Heart left ventricle (tissue), 16 donors: Measurements from ENCODE around the gene CFAP91. TPM values are rescaled to one million over a fixed set of nuclear protein-coding genes. Genes with fewer than 3 reads are reported as not detected.

Source experiments
- ATAC-seq, 4 donors: fragments of 200-7000 bp; cut with Tn5 transposase; one replicate each; pipeline ENCODE4 v1.9.1; 2020 to 2022; ENCODE audit warnings: moderate library complexity in 4 of 4, mild to moderate bottlenecking in 3 of 4, moderate number of reproducible peaks in 1 of 4
- DNase-seq, 5 donors: peaks; one replicate each; pipeline ENCODE4 v3.0.0-alpha.2; 2020
- H3K27ac ChIP-seq, 12 donors: fragments of 200-600 bp; sonication (generic) in 4 of 12; one replicate each; pipeline versions ENCODE4 v1.5.0 to v1.8.0; 2016 to 2022; ENCODE audit warnings: mild to moderate bottlenecking in 2 of 12
- H3K27me3 ChIP-seq, 9 donors: fragments of 200-600 bp; sonication (generic) in 2 of 9; one replicate each; pipeline versions ENCODE4 v1.5.1 to v1.8.0; 2016 to 2022; ENCODE audit warnings: mild to moderate bottlenecking in 3 of 9
- H3K36me3 ChIP-seq, 9 donors: fragments of 200-600 bp; sonication (generic) in 2 of 9; one replicate each; pipeline versions ENCODE4 v1.5.0 to v1.8.0; 2018 to 2022; ENCODE audit warnings: mild to moderate bottlenecking in 2 of 9
- H3K4me1 ChIP-seq, 12 donors: fragments of 200-600 bp; sonication (generic) in 4 of 12; one replicate each; pipeline versions ENCODE4 v1.5.0 to v1.8.0; 2016 to 2022; ENCODE audit warnings: mild to moderate bottlenecking in 3 of 12
- H3K4me3 ChIP-seq, 12 donors: fragments of 200-600 bp; sonication (generic) in 4 of 12; one replicate each; pipeline versions ENCODE4 v1.5.0 to v1.8.0; 2017 to 2022; ENCODE audit warnings: mild to moderate bottlenecking in 9 of 12, moderate library complexity in 4 of 12
- H3K9me3 ChIP-seq, 12 donors: fragments of 200-600 bp; sonication (generic) in 4 of 12; one replicate each; pipeline versions ENCODE4 v1.5.0 to v1.8.0; 2016 to 2022; ENCODE audit warnings: mild to moderate bottlenecking in 1 of 12
- POLR2A ChIP-seq, 2 donors: fragments of 450-650 bp; IDR thresholded peaks; one replicate each; pipeline ENCODE4 v1.6.1; 2017; ENCODE audit warnings: antibody characterized with exemption in 2 of 2, mild to moderate bottlenecking in 2 of 2, moderate library complexity in 2 of 2
- WGBS, 4 donors: extraction: QIAGEN DNeasy Blood & Tissue Kit in 2 of 4; methylation state at CpG; one replicate each; pipeline versions ENCODE4 v1.1.5 to v1.1.7; 2013 to 2018; 5-methylcytosine and 5-hydroxymethylcytosine counted together
- intact Hi-C, 10 donors: fragments of 100-400 bp; cut with DNase I; formaldehyde crosslinking; loops; one replicate each; pipeline versions ENCODE4 v1.11.1 to v1.14.2; 2022
- polyA plus RNA-seq, 2 donors: library from polyadenylated mRNA; stranded (reverse); fragments of 200-250 nt; gene quantifications; one replicate each; pipeline ENCODE4 v1.2.3, GENCODE V29; 2013
- total RNA-seq, 9 donors: library from RNA; depleted of rRNA in 2 of 9; stranded (reverse); fragments of >200 nt in 2 of 9; fragmentation: NEBNext Ultra II Directional in 3 of 9; extraction: Animal tissue kit (Norgen Biotek cat#: 25700) in 3 of 9; gene quantifications; one replicate each; pipeline versions ENCODE4 v1.1.0 to v1.2.4, GENCODE V29; 2016 to 2023
- TF ChIP-seq, protein P1 (sequence below), 12 donors: fragments of 200-600 bp; sonication (generic) in 4 of 12; IDR thresholded peaks; one replicate each; pipeline versions ENCODE4 v1.5.0 to v1.8.0; 2018 to 2022; ENCODE audit warnings: antibody characterized with exemption in 12 of 12, mild to moderate bottlenecking in 5 of 12
- donor health status: ischemic (EF 13 %, LVEDD 7.1; RV severe dilation, severe dysfunction).
- donor health status: healthy with polysubstance abuse.
- donor health status: DM: no; HTN: yes; CAD: no.
- donor health status: DM: no; HTN: no; CAD: no.
- donor health status: ischemic (EF 25% LVEDD 6.9; RV normal size, moderate dysfunction).
- donor health status: ischemic (EF 25% LVEDD 5.7; RV mildly dilated, moderate dysfunction).
- donor health status: healthy.
- donor health status: DM: yes; HTN: yes; CAD: no.
- donor health status: ischemic (EF 35%, LVEDD 5.7; RV mildly dilated, moderate dysfunction).
- donor health status: nonischemic (EF 11% LVEDD 7.7; RV severe dilation, severe dysfunction).
- donor health status: DM: yes; HTN: yes; CAD: no.
- donor health status: PGD.
- donor health status: ischemic (EF 29% LVEDD 5.4; RV normal size, mild dysfunction).
- donor health status: nonischemic (EF 23%, LVEDD 6.1; RV moderate dilation, normal function).

CFAP91 gene
- total and polyA plus RNA-seq, 11 donors, result 0.16 to 1.9 (median 0.43) TPM; not detected in 1

DNA sequence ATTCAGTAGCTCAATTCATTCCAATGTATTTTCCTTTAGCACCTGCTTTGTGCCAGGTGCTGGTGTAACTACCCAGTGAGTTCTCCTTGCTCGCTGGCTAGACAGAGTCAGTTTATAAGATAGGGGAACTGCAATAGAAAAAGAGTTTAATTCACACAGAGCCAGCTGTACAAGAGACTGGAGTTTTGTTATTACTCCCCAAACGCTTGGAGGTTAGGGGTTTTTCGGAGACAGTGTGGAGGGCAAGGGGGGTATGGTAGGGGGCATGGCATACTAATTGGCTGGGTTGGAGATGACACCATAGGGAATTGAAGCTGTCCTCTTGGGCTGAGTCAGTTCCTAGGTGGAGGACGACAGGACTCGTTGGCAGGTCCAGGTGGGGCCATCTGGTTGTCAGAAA is 5.4 kb upstream of the CFAP91 start:
- intact Hi-C loops, result no loop called here
- no peak for DNase-seq
- 87 to 89% (median 89%) methylated on average over 5 of the region's 5 CpGs for WGBS, 4 donors

DNA sequence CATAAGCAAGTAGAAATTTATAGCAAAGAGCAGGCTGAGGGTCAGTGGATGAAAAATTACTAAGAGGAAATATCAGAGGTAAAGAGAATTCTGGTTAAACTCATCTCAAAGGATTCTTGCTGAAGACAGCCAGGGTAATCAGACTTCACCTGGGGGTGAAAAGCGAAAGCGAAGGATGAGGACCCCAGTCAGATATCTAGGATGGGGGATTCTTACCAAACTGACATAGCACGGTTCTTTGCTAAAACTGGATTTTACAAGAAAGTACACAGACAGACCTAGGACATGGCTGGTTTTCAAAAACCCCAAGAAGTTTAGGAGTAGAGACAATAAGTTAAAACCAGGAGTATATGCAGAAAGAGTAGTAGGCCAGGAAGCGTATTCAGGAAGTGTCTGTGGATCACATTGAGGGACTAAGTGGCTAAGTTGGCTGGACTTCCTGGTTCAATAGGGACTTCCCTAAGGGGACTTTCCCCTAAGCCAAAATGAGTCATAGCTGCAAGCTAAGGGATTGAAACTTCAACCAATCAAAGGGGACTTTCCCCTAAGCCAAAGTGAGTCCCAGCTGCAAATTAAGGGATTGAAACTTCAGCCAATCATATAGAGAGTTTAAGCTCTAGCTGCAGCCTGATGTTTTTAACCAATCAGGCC is 2.4 kb upstream of the CFAP91 start:
- TF ChIP-seq, protein P1, sequence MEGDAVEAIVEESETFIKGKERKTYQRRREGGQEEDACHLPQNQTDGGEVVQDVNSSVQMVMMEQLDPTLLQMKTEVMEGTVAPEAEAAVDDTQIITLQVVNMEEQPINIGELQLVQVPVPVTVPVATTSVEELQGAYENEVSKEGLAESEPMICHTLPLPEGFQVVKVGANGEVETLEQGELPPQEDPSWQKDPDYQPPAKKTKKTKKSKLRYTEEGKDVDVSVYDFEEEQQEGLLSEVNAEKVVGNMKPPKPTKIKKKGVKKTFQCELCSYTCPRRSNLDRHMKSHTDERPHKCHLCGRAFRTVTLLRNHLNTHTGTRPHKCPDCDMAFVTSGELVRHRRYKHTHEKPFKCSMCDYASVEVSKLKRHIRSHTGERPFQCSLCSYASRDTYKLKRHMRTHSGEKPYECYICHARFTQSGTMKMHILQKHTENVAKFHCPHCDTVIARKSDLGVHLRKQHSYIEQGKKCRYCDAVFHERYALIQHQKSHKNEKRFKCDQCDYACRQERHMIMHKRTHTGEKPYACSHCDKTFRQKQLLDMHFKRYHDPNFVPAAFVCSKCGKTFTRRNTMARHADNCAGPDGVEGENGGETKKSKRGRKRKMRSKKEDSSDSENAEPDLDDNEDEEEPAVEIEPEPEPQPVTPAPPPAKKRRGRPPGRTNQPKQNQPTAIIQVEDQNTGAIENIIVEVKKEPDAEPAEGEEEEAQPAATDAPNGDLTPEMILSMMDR (IDR thresholded peaks at IDR 0.05), result no peak
- TF ChIP-seq POLR2A (IDR thresholded peaks at IDR 0.05), result no peak
- Histone ChIP-seq H3K4me3 (no peak overlapping the region), H3K4me1 (peaks cover 0 to 34% (median 7%) of the 10 kb centered on the region in 12 donors), H3K9me3 (no peaks in the 10 kb centered on the region), H3K27me3 (no peaks in the 10 kb centered on the region), H3K27ac (peak overlapping the region in 5 of 12 donors; percentile 26 to 77 (median 29)), H3K36me3 (no peaks in the 10 kb centered on the region)
- peak in 1 of 4 donors; percentile 27 for ATAC-seq
- intact Hi-C loops, result no loop called here
- DNase-seq, result peak in 1 of 5 donors; percentile 23
- 76 to 84% (median 83%) methylated on average over 4 of the region's 4 CpGs for WGBS, 4 donors

More for the DNA sequence above, 5.4 kb upstream of the CFAP91 start:
- Histone ChIP-seq H3K4me3 (no peak overlapping the region), H3K36me3 (no peaks in the 10 kb centered on the region), H3K9me3 (no peaks in the 10 kb centered on the region), H3K27ac (no peak overlapping the region), H3K4me1 (peaks cover 0 to 27% (median 2%) of the 10 kb centered on the region in 12 donors), H3K27me3 (no peaks in the 10 kb centered on the region)
- no peak for ATAC-seq
- no peak for TF ChIP-seq POLR2A (IDR thresholded peaks at IDR 0.05)
- TF ChIP-seq, protein P1 (IDR thresholded peaks at IDR 0.05), result no peak

DNA sequence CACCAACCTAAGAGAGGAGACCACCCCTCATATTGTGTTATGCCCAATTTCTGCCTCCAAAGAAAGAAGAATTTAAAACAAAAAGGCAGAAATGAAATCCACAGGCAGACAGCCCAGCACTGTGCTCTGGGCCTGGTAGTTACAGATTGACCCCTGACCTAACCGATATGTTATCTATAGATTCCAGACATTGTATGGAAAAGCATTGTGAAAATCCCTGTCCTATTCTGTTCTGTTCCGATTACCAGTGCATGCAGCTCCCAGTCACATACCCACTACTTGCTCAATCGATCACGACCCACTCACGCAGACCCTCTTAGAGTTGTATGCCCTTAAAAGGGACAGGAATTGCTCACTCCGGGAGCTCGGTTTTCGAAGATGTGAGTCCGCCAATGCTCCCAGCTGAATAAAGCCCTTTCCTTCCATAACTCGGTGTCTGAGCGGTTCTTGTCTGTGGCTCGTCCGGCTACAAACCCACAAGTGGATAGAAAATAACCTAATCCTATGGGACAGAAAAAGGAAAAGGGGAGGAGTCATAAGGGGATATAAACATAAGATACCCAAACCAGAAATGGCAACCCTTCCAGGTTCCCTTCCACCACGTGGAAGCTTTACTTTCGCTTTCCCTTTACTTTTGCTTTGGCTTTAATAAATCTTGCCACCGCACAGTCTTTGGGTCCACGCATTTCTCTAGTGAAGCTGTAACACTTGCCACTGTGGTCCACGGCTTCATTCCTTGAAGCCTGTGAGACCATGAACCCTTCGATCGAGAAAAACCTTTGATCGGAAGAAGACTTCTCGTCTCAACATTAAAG is 1.7 kb upstream of the CFAP91 start:
- no peak for DNase-seq
- intact Hi-C loops, result no loop called here
- 90 to 94% (median 92%) methylated on average over 9 to 22 of the region's 22 CpGs for WGBS, 4 donors

More for the DNA sequence above, 1.7 kb upstream of the CFAP91 start:
- no peak for ATAC-seq
- Histone ChIP-seq H3K4me1 (peaks cover 0 to 34% (median 7%) of the 10 kb centered on the region in 12 donors), H3K27me3 (no peaks in the 10 kb centered on the region), H3K9me3 (no peaks in the 10 kb centered on the region), H3K36me3 (no peaks in the 10 kb centered on the region), H3K27ac (peak overlapping the region in 2 of 12 donors; percentile 22 to 77), H3K4me3 (no peak overlapping the region)
- no peak for TF ChIP-seq POLR2A (IDR thresholded peaks at IDR 0.05)
- TF ChIP-seq, protein P1 (IDR thresholded peaks at IDR 0.05), result no peak
